ENCODE measurements around the gene TEAD2.

Gene TEAD2

GRCh38 chr19:49368711-49369358 lies 6.6 kb upstream of the TEAD2 start:
- no peak for TF ChIP-seq GATA2 (IDR thresholded peaks at IDR 0.05; ENCODE audit: low read depth, low read length)
- TF ChIP-seq GATA3 (IDR thresholded peaks at IDR 0.05; ENCODE audit: low read depth, low read length) = no peak

DNA sequence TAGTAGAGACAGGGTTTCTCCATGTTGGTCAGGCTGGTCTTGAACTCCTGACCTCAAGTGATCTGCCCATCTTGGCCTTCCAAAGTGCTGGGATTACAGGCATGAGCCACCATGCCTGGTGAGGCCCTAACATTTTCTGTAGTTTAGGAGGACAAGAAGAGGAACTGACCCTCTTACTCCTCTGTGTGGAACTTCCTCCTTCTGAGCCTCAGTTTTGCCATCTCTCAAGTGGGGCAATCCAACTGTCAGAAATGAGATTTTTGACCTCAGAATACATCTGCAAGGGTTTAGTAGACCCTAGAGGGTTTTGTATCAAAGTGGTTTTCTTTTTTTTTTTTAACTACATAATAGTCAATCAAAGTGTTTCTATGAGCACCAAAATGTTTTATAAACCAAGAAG lies 3.9 kb upstream of the TEAD2 start:
- no peak for TF ChIP-seq GATA3 (IDR thresholded peaks at IDR 0.05; ENCODE audit: low read depth, low read length)
- no peak for TF ChIP-seq GATA2 (IDR thresholded peaks at IDR 0.05; ENCODE audit: low read depth, low read length)

DNA sequence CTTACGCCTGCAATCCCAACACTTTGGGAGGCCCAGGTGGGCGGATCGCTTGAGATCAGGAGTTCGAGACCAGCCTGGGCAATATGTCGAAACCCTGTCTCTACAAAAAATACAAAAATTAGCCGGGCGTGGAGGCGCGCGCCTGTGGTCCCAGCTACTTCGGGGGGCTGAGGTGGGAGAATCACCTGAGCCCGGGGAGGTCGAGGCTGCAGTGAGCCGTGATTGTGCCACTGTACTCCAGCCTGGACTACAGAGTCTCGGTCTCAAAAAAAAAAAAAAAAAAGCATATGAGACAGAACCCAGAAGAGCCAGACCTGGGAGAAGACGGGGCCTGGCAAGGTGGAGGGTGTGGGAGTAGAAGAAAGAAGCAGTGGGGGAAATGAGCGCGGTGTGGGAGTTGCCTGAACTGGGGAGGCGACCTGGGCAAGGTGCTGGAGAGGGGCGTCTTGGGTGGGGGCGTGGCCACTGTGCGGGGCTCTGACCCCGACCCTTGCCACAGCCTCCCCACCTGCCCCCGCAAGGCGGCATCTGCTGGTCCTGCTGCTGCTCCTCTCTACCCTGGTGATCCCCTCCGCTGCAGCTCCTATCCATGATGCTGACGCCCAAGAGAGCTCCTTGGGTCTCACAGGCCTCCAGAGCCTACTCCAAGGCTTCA lies 2.0 kb upstream of the TEAD2 start:
- TF ChIP-seq GATA3 (IDR thresholded peaks at IDR 0.05; ENCODE audit: low read depth, low read length) (no peak), GATA2 (IDR thresholded peaks at IDR 0.05; ENCODE audit: low read depth, low read length) (no peak)

- TF ChIP-seq GATA3 (IDR thresholded peaks at IDR 0.05; ENCODE audit: low read depth, low read length) = no peak
Observed at GRCh38 chr19:49363268-49364082, 1.3 kb upstream of the TEAD2 start, which contains the start of gene DKKL1. DKKL1 (plus strand) TSS chr19:49363877; CDS start chr19:49363999, 122 bp downstream.

- TF ChIP-seq GATA2 (IDR thresholded peaks at IDR 0.05; ENCODE audit: low read depth, low read length) = no peak
- no peak for TF ChIP-seq GATA3 (IDR thresholded peaks at IDR 0.05; ENCODE audit: low read depth, low read length)
Observed at GRCh38 chr19:49362929-49363267, 682 bp upstream of the TEAD2 start.

DNA sequence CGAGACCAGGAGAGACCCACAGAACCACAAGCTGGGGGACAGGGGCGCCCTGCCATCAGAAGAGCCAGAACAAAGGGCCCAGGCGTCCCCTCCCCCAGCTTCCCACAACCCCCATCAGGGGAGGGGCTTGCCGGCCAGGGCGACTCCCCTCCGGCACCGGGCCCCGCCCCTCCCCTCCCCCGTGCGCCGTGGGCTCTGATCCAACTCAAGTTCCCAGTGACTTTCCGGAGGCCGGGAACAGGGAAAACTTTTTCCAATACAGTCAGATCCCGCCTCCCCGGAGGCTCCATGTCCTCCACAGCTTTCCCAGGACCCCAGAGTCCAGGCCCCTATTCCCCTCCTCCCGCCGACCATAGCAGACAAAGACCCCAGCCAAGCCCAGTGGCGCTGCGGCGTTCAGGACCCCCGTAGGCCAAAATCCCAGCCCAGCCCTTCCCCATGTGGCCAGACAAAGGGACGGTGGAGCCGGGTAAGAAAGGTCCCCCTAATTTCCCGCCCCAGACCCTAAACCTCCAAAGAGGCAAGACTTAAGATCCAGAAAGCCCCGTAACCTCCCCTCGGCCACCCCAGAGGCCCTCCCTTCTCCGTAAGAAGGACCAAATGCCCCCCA lies 673 bp downstream of the TEAD2 start:
- no peak for TF ChIP-seq GATA2 (IDR thresholded peaks at IDR 0.05; ENCODE audit: low read depth, low read length)
- no peak for TF ChIP-seq GATA3 (IDR thresholded peaks at IDR 0.05; ENCODE audit: low read depth, low read length)

GRCh38 chr19:49359851-49360820 lies 2.1 kb downstream of the TEAD2 start:
- no peak for TF ChIP-seq GATA2 (IDR thresholded peaks at IDR 0.05; ENCODE audit: low read depth, low read length)
- TF ChIP-seq GATA3 (IDR thresholded peaks at IDR 0.05; ENCODE audit: low read depth, low read length) = no peak

DNA sequence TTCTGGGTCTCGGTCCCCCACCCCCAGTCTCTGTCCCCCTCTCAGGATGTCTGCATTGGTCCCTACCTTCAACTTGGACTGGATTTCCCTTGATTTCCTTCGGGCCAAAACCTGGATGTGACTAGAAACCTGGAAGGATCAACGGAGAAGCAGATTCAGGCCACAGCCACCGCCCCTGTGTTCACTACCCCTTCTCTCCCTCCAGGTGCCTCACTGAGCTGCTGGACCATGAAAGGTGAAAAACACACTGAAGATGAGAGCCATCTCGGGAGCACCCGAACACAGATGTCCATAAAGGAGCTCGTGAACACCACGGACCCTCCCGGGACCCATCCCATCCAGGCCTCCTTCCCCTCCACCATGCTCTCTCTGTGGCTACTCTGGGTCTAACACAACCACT lies 5.0 kb downstream of the TEAD2 start:
- TF ChIP-seq GATA2 (IDR thresholded peaks at IDR 0.05; ENCODE audit: low read depth, low read length) (no peak), GATA3 (IDR thresholded peaks at IDR 0.05; ENCODE audit: low read depth, low read length) (no peak)

DNA sequence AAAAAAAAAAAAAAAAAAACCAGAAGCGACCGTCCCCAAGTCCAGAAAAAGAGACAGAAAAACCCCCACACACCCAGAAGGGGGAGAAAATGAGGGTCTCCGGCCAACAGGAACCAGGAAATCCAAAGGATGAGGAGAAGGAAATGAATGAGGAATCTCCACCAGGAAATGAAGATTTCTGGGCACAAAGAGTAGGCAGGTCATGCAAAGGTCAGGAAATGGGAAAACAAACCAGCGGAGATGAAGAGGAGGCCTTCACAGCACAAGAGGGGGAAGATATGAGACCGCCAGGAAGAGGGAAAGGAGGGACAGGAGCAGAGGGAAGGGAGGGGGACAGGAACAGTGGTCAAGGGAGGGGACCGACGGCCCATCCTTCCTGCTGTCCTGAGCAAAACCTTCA lies 5.8 kb downstream of the TEAD2 start:
- TF ChIP-seq GATA2 (IDR thresholded peaks at IDR 0.05; ENCODE audit: low read depth, low read length) (no peak), GATA3 (IDR thresholded peaks at IDR 0.05; ENCODE audit: low read depth, low read length) (no peak)

DNA sequence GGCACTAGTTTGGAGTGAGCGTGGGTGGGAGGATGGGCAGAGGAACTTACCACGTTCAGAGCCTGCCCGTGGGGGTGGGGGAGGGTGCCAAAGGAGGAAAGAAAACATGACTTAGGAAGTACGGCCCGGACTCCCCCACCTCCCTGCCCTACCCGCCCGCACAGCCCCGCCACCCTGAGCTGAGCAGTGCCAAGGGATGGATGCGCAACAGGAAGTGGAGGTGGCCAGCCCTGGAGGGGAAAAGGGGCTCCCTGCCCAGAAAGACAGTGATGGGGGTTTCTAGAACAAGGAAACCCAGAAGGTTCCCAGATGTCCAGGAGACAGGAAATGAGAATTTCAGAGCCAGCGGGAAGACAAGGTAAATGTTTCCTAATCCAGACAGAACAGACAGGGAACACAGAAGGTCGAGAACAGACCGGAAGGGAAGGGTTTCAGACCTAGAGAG lies 6.3 kb downstream of the TEAD2 start:
- TF ChIP-seq GATA3 (IDR thresholded peaks at IDR 0.05; ENCODE audit: low read depth, low read length) (no peak), GATA2 (IDR thresholded peaks at IDR 0.05; ENCODE audit: low read depth, low read length) (no peak)

GRCh38 chr19:49349567-49349966 lies 12.6 kb downstream of the TEAD2 start:
- no peak for TF ChIP-seq GATA2 (IDR thresholded peaks at IDR 0.05; ENCODE audit: low read depth, low read length)
- no peak for TF ChIP-seq GATA3 (IDR thresholded peaks at IDR 0.05; ENCODE audit: low read depth, low read length)

- TF ChIP-seq GATA2 (IDR thresholded peaks at IDR 0.05; ENCODE audit: low read depth, low read length) = no peak
- no peak for TF ChIP-seq GATA3 (IDR thresholded peaks at IDR 0.05; ENCODE audit: low read depth, low read length)
Observed at GRCh38 chr19:49348305-49349189, 13.7 kb downstream of the TEAD2 start.
